ENCODE measurements around the gene SMARCD2.

SMARCD2 gene

GRCh38 chr17:63830904-63831491 is 11.5 kb downstream of the SMARCD2 start:
- DNase-seq = no peak

- DNase-seq = no peak
These were observed 12.2 kb downstream of the SMARCD2 start for GRCh38 chr17:63830278-63830677.

- DNase-seq = no peak
These were observed 13.5 kb downstream of the SMARCD2 start for GRCh38 chr17:63828936-63829335.

GRCh38 chr17:63827801-63828221 is 14.7 kb downstream of the SMARCD2 start:
- DNase-seq = no peak

GRCh38 chr17:63827002-63827800 is 15.3 kb downstream of the SMARCD2 start, which contains the start of the genes FTSJ3 and PSMC5:
TSS of gene FTSJ3 (minus strand) at chr17:63827663. CDS start at chr17:63826902, 761 bp downstream.
TSS of gene PSMC5 (plus strand) at chr17:63827431. CDS start at chr17:63827491, 60 bp downstream.
- DNase-seq = peak; percentile 100

GRCh38 chr17:63826468-63827001 is 15.9 kb downstream of the SMARCD2 start:
- no peak for DNase-seq

- no peak for DNase-seq
These were observed 18.1 kb downstream of the SMARCD2 start for GRCh38 chr17:63824362-63824761.

- DNase-seq = no peak
These were observed 18.7 kb downstream of the SMARCD2 start for GRCh38 chr17:63823659-63824331.

- DNase-seq = no peak
These were observed 19.9 kb downstream of the SMARCD2 start for GRCh38 chr17:63822537-63822936.

GRCh38 chr17:63821804-63822203 is 20.7 kb downstream of the SMARCD2 start:
- no peak for DNase-seq

GRCh38 chr17:63820963-63821561 is 21.4 kb downstream of the SMARCD2 start:
- DNase-seq = no peak

- DNase-seq = no peak
These were observed 22.6 kb downstream of the SMARCD2 start for GRCh38 chr17:63819585-63820537.

GRCh38 chr17:63819131-63819530 is 23.4 kb downstream of the SMARCD2 start:
- no peak for DNase-seq

GRCh38 chr17:63817736-63818385 is 24.6 kb downstream of the SMARCD2 start:
- no peak for DNase-seq

- no peak for DNase-seq
These were observed 25.8 kb downstream of the SMARCD2 start for GRCh38 chr17:63816669-63817068.

- DNase-seq = no peak
These were observed 26.4 kb downstream of the SMARCD2 start for GRCh38 chr17:63816123-63816522.

- no peak for DNase-seq
These were observed 32.5 kb downstream of the SMARCD2 start for GRCh38 chr17:63809970-63810369.

- no peak for DNase-seq
These were observed 36.9 kb downstream of the SMARCD2 start for GRCh38 chr17:63805591-63805990.

GRCh38 chr17:63804328-63804727 is 38.2 kb downstream of the SMARCD2 start:
- no peak for DNase-seq

GRCh38 chr17:63800783-63801182 is 41.7 kb downstream of the SMARCD2 start:
- DNase-seq = no peak

GRCh38 chr17:63798572-63799106 is 43.8 kb downstream of the SMARCD2 start:
- no peak for DNase-seq
